Heart right ventricle (tissue), 16 donors: Measurements from ENCODE around the gene RELCH. TPM values are rescaled to one million over a fixed set of nuclear protein-coding genes. Genes with fewer than 3 reads are reported as not detected.

Experiments used
- ATAC-seq, 8 donors: fragments of 200-7000 bp; cut with Tn5 transposase; one replicate each; pipeline ENCODE4 v1.9.1; 2020; ENCODE audit warnings: mild to moderate bottlenecking in 8 of 8, moderate library complexity in 8 of 8, moderate number of reproducible peaks in 1 of 8
- DNase-seq, 2 donors: peaks; one replicate each; pipeline ENCODE4 v3.0.0-alpha.2; 2020
- H3K27ac ChIP-seq, 10 donors: fragments of 200-600 bp; sonication (generic) in 2 of 10; one replicate each; pipeline versions ENCODE4 v1.5.0 to v1.8.0; 2020 to 2022; ENCODE audit warnings: mild to moderate bottlenecking in 3 of 10
- H3K27me3 ChIP-seq, 7 donors: fragments of 200-600 bp; one replicate each; pipeline ENCODE4 v1.8.0; 2021 to 2022; ENCODE audit warnings: mild to moderate bottlenecking in 2 of 7
- H3K36me3 ChIP-seq, 9 donors: fragments of 200-600 bp; sonication (generic) in 1 of 9; one replicate each; pipeline versions ENCODE4 v1.5.0 to v1.8.0; 2020 to 2022; ENCODE audit warnings: mild to moderate bottlenecking in 2 of 9
- H3K4me1 ChIP-seq, 9 donors: fragments of 200-600 bp; sonication (generic) in 1 of 9; one replicate each; pipeline versions ENCODE4 v1.5.0 to v1.8.0; 2020 to 2022; ENCODE audit warnings: mild to moderate bottlenecking in 4 of 9
- H3K4me3 ChIP-seq, 10 donors: fragments of 200-600 bp; sonication (generic) in 2 of 10; one replicate each; pipeline versions ENCODE4 v1.5.0 to v1.8.0; 2020 to 2022; ENCODE audit warnings: mild to moderate bottlenecking in 7 of 10, moderate library complexity in 2 of 10
- H3K9me3 ChIP-seq, 11 donors: fragments of 200-600 bp in 10 of 11; sonication (generic) in 2 of 11; one replicate each; pipeline versions ENCODE4 v1.5.0 to v1.8.0; 2013 to 2022; ENCODE audit warnings: mild to moderate bottlenecking in 2 of 11, control low read depth in 1 of 11, moderate library complexity in 1 of 11
- CTCF ChIP-seq, 9 donors: fragments of 200-600 bp; sonication (generic) in 2 of 9; IDR thresholded peaks; one replicate each; pipeline versions ENCODE4 v1.5.0 to v1.8.0; 2021 to 2022; ENCODE audit warnings: antibody characterized with exemption in 9 of 9, mild to moderate bottlenecking in 5 of 9, moderate library complexity in 1 of 9
- WGBS, 2 donors: extraction: QIAGEN DNeasy Blood & Tissue Kit; methylation state at CpG; one replicate each; pipeline ENCODE4 v1.1.7; 2013; ENCODE audit warnings: inconsistent platforms in 1 of 2; 5-methylcytosine and 5-hydroxymethylcytosine counted together
- intact Hi-C, 10 donors: fragments of 100-400 bp; cut with DNase I; formaldehyde crosslinking; loops; one replicate each; pipeline versions ENCODE4 v1.11.1 to v1.14.2; 2022
- polyA plus RNA-seq, 2 donors: library from polyadenylated mRNA; stranded (reverse); fragments of 200-250 nt; gene quantifications; one replicate each; pipeline ENCODE4 v1.2.3, GENCODE V29; 2013
- total RNA-seq, 10 donors: library from RNA; stranded (reverse); fragmentation: NEBNext Ultra II Directional in 3 of 10; extraction: Animal tissue kit (Norgen Biotek cat#: 25700) in 3 of 10; gene quantifications; one replicate each; pipeline versions ENCODE4 v1.2.1 to v1.2.4, GENCODE V29; 2021 to 2023
- donor health status: Arrhythmogenic right ventricular cardiomyopathy.
- donor health status: ischemic (EF 13 %, LVEDD 7.1; RV severe dilation, severe dysfunction).
- donor health status: healthy with polysubstance abuse.
- donor health status: DM: no; HTN: yes; CAD: no.
- donor health status: DM: no; HTN: no; CAD: no.
- donor health status: ischemic (EF 25% LVEDD 6.9; RV normal size, moderate dysfunction).
- donor health status: ischemic (EF 25% LVEDD 5.7; RV mildly dilated, moderate dysfunction).
- donor health status: healthy.
- donor health status: DM: yes; HTN: yes; CAD: no.
- donor health status: Ischemic cardiomyopathy.
- donor health status: ischemic (EF 35%, LVEDD 5.7; RV mildly dilated, moderate dysfunction).
- donor health status: nonischemic (EF 11% LVEDD 7.7; RV severe dilation, severe dysfunction).
- donor health status: DM: yes; HTN: yes; CAD: no.
- donor health status: PGD.
- donor health status: ischemic (EF 29% LVEDD 5.4; RV normal size, mild dysfunction).
- donor health status: nonischemic (EF 23%, LVEDD 6.1; RV moderate dilation, normal function).

The RELCH gene
- total and polyA plus RNA-seq, 12 donors, result 4.1 to 21.0 (median 15.8) TPM

- DNase-seq, result no peak
- peak in 3 of 8 donors; percentile 12 to 31 (median 16) for ATAC-seq
- TF ChIP-seq CTCF (IDR thresholded peaks at IDR 0.05), result peak in 1 of 9 donors; percentile 8
- Histone ChIP-seq H3K27me3 (peaks cover 12 to 78% (median 61%) of the 10 kb centered on the region in 7 donors), H3K27ac (no peak overlapping the region), H3K9me3 (no peaks in the 10 kb centered on the region), H3K36me3 (no peaks in the 10 kb centered on the region), H3K4me3 (peak overlapping the region; percentile 7 to 60 (median 51)), H3K4me1 (peaks cover 6 to 60% (median 35%) of the 10 kb centered on the region in 9 donors)
- intact Hi-C loops, result loop anchor here in 4 of 10 donors (10.0 kb wide), 4 partner anchors 219 to 659 kb away; no protein-coding TSS in a partner anchor
- 4 to 5% methylated on average over 45 of the region's 45 CpGs for WGBS, 2 donors
Observed at GRCh38 chr18:62325806-62326645, 139.0 kb downstream of the RELCH start.

- no peaks in the 10 kb centered on the region for H3K36me3 ChIP-seq
- H3K4me1 ChIP-seq, result peaks cover 6 to 62% (median 35%) of the 10 kb centered on the region in 9 donors
- no peak for TF ChIP-seq CTCF (IDR thresholded peaks at IDR 0.05)
- 34 to 38% methylated on average over 12 of the region's 12 CpGs for WGBS, 2 donors
- DNase-seq, result no peak
- H3K4me3 ChIP-seq, result peak overlapping the region in 7 of 10 donors; percentile 7 to 59 (median 51)
- peaks cover 12 to 80% (median 67%) of the 10 kb centered on the region in 7 donors for H3K27me3 ChIP-seq
- H3K27ac ChIP-seq, result no peak overlapping the region
- intact Hi-C loops, result loop anchor here in 4 of 10 donors (10.0 kb wide), 4 partner anchors 218 to 658 kb away; no protein-coding TSS in a partner anchor
- ATAC-seq, result no peak
- no peaks in the 10 kb centered on the region for H3K9me3 ChIP-seq
Observed at GRCh38 chr18:62326646-62327348, 139.7 kb downstream of the RELCH start.

GRCh38 chr18:62327977-62328376 lies 140.9 kb downstream of the RELCH start:
- H3K9me3 ChIP-seq, result no peaks in the 10 kb centered on the region
- intact Hi-C loops, result loop anchor here in 4 of 10 donors (10.0 kb wide), 4 partner anchors 217 to 657 kb away; no protein-coding TSS in a partner anchor
- TF ChIP-seq CTCF (IDR thresholded peaks at IDR 0.05), result no peak
- H3K27ac ChIP-seq, result no peak overlapping the region
- peaks cover 6 to 71% (median 35%) of the 10 kb centered on the region in 9 donors for H3K4me1 ChIP-seq
- H3K36me3 ChIP-seq, result no peaks in the 10 kb centered on the region
- WGBS, 2 donors, result 44 to 48% methylated on average over 7 of the region's 7 CpGs
- ATAC-seq (peak in 1 of 8 donors; percentile 37), DNase-seq (no peak)
- H3K4me3 ChIP-seq, result no peak overlapping the region
- peaks cover 12 to 87% (median 75%) of the 10 kb centered on the region in 7 donors for H3K27me3 ChIP-seq
